Measurements from ENCODE around the gene PCP4. TPM values are rescaled to one million over a fixed set of nuclear protein-coding genes. Genes with fewer than 3 reads are reported as not detected.

Gene PCP4
- polyA plus RNA-seq, 2 of the 4 experiments (the other 2 are of a cell fraction), result not detected

DNA sequence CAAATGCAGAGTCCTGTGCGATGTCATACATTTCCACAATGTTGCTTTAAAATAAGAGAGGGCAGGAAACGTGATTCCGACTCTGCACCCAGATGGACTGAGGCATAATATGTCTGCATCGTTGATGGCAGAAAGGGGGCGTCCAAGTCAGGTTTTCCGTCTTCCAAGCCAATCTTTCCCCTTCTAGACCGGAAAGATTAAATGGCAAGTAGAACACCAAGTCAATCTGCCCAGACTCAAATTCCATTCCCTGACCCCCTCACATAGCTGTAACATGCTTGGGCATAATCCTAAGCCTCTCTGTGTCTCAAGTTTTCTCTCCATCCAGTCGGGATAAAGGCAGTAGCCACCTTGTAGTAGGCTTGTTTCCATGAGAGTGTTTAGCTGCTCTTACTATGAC is 14.4 kb downstream of the PCP4 start:
- H3K4me2 ChIP-seq, result no peak overlapping the region
- no peak overlapping the region for H3K27ac ChIP-seq
- H3K9me3 ChIP-seq, result no peaks in the 10 kb centered on the region
- POLR2A ChIA-PET, result no interaction called here
- CTCF ChIA-PET, result interaction anchor here (0.5 to 0.7 kb wide), 2 partner anchors 15 kb away, joined by 3 read pairs; no protein-coding TSS in a partner anchor
- no peak overlapping the region for H3K4me3 ChIP-seq
- DNase-seq (ENCODE audit: low read depth in 1 of 2, low spot score in 1 of 2), result no peak
- no peak for FAIRE-seq
- no peaks in the 10 kb centered on the region for H3K4me1 ChIP-seq
- WGBS (ENCODE audit: missing lambda C conversion rate), result 14% methylated on average over 8 of the region's 8 CpGs
- ATAC-seq, result no peak
- TF ChIP-seq RFX5 (IDR thresholded peaks at IDR 0.05), result no peak
- TF ChIP-seq FOSB (CRISPR knock-in tag; IDR thresholded peaks at IDR 0.05), result no peak
- TF ChIP-seq ZSCAN20 (CRISPR knock-in tag; IDR thresholded peaks at IDR 0.05), result no peak
- TF ChIP-seq FOXS1 (CRISPR knock-in tag; IDR thresholded peaks at IDR 0.05), result no peak
- TF ChIP-seq USF2 (IDR thresholded peaks at IDR 0.05), result no peak
- TF ChIP-seq RAD21 (conservative IDR thresholded peaks at IDR 0.05 in 1 of 2, IDR thresholded peaks at IDR 0.05 in 1 of 2), result no peak
- no peak for TF ChIP-seq EHF (CRISPR knock-in tag; IDR thresholded peaks at IDR 0.05)
- no peak for TF ChIP-seq TFCP2L1 (CRISPR knock-in tag; IDR thresholded peaks at IDR 0.05)
- TF ChIP-seq E2F6 (IDR thresholded peaks at IDR 0.05; ENCODE audit: borderline replicate concordance, low read depth), result no peak
- no peak for TF ChIP-seq HOXB5 (CRISPR knock-in tag; IDR thresholded peaks at IDR 0.05)
- TF ChIP-seq, protein P1, sequence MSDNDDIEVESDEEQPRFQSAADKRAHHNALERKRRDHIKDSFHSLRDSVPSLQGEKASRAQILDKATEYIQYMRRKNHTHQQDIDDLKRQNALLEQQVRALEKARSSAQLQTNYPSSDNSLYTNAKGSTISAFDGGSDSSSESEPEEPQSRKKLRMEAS (IDR thresholded peaks at IDR 0.05), result no peak
- TF ChIP-seq ZNF302 (CRISPR knock-in tag; IDR thresholded peaks at IDR 0.05), result no peak
- TF ChIP-seq RNF2 (IDR thresholded peaks at IDR 0.05; ENCODE audit: borderline replicate concordance, low read depth), result no peak

DNA sequence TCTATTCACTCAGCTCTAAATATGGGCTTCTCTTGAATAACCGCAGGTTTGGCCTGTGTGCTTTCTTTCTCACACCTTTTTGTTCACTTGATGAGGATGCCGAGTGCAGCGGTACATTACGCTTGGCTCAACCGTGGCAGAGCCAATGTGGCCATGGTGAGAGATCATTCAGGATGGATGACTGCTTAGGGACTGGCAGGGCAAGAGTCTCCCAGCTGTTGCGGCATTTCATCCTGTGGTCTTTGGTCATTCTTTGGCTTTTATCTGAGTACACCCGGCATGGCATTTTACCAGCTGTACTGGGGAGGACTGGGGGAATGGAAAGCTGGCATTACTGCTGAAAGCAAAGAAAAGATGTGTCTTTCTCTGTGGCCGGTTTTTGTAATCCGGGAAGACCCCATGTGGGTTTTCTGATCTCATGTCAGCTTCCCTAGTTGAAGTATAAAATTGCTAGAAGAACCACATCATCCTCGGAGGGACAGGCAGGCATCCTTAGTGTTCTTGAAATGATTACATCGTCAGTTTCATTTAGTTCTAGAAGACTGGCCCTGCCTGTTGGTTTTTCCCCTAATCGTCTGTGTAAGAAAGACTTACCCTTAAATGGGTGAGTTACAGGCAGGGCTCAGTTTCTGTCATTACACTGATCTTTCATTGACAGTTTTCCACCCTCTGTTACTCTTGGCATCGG is 15.1 kb downstream of the PCP4 start:
- POLR2A ChIA-PET, result no interaction called here
- no peak for FAIRE-seq
- no peak for DNase-seq (ENCODE audit: low read depth in 1 of 2, low spot score in 1 of 2)
- CTCF ChIA-PET, result interaction anchor here (0.7 kb wide), 1 partner anchor 16 kb away, joined by 3 read pairs; no protein-coding TSS in a partner anchor
- no peak overlapping the region for H3K4me2 ChIP-seq
- no peak overlapping the region for H3K4me3 ChIP-seq
- no peaks in the 10 kb centered on the region for H3K9me3 ChIP-seq
- no peak for ATAC-seq
- no peaks in the 10 kb centered on the region for H3K4me1 ChIP-seq
- TF ChIP-seq USF2 (IDR thresholded peaks at IDR 0.05), result no peak
- TF ChIP-seq EHF (CRISPR knock-in tag; IDR thresholded peaks at IDR 0.05), result no peak
- TF ChIP-seq RFX5 (IDR thresholded peaks at IDR 0.05), result no peak
- 15% methylated on average over 13 of the region's 13 CpGs for WGBS (ENCODE audit: missing lambda C conversion rate)
- no peak overlapping the region for H3K27ac ChIP-seq

GRCh38 chr21:39882839-39883195 is 15.6 kb downstream of the PCP4 start:
- Histone ChIP-seq H3K9me3 (no peaks in the 10 kb centered on the region), H3K4me3 (no peak overlapping the region), H3K4me1 (no peaks in the 10 kb centered on the region), H3K4me2 (no peak overlapping the region), H3K27ac (no peak overlapping the region)
- no peak for ATAC-seq
- no peak for DNase-seq (ENCODE audit: low read depth in 1 of 2, low spot score in 1 of 2)
- WGBS (ENCODE audit: missing lambda C conversion rate), result 14% methylated on average over 3 of the region's 3 CpGs
- FAIRE-seq, result no peak
- ChIA-PET POLR2A (no interaction called here), CTCF (interaction anchor here (1.7 kb wide), 1 partner anchor 16 kb away, joined by 5 read pairs; no protein-coding TSS in a partner anchor)
- TF ChIP-seq, protein P1 (IDR thresholded peaks at IDR 0.05), result no peak
- no peak for TF ChIP-seq USF2 (IDR thresholded peaks at IDR 0.05)
- no peak for TF ChIP-seq RARB (CRISPR knock-in tag; IDR thresholded peaks at IDR 0.05)
- no peak for TF ChIP-seq NPAS2 (CRISPR knock-in tag; IDR thresholded peaks at IDR 0.05; ENCODE audit: borderline replicate concordance)
- no peak for TF ChIP-seq KDM5A (IDR thresholded peaks at IDR 0.05)
- no peak for TF ChIP-seq CBX2 (IDR thresholded peaks at IDR 0.05; ENCODE audit: borderline replicate concordance, low read depth)
- no peak for TF ChIP-seq POLR2A (IDR thresholded peaks at IDR 0.05; ENCODE audit: low read length)
- TF ChIP-seq, protein P2, sequence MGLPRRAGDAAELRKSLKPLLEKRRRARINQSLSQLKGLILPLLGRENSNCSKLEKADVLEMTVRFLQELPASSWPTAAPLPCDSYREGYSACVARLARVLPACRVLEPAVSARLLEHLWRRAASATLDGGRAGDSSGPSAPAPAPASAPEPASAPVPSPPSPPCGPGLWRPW (IDR thresholded peaks at IDR 0.05), result no peak
- no peak for TF ChIP-seq EHF (CRISPR knock-in tag; IDR thresholded peaks at IDR 0.05)
- no peak for TF ChIP-seq ZC3H11A (IDR thresholded peaks at IDR 0.05)
- TF ChIP-seq MAFK (IDR thresholded peaks at IDR 0.05; ENCODE audit: partially characterized antibody), result no peak
- no peak for TF ChIP-seq TFCP2L1 (CRISPR knock-in tag; IDR thresholded peaks at IDR 0.05)
- no peak for TF ChIP-seq HOXB5 (CRISPR knock-in tag; IDR thresholded peaks at IDR 0.05)

Data from A549 (cell line).